ENCODE results near the gene LENG1. TPM values are rescaled to one million over a fixed set of nuclear protein-coding genes. Genes with fewer than 3 reads are reported as not detected.

The LENG1 gene
- total and polyA plus RNA-seq, 9 of the 15 experiments (the other 6 are each of a cell fraction or from before 2014, with no cell fraction given) = 0.30 to 10.5 (median 4.7) TPM

- TF ChIP-seq JUND (IDR thresholded peaks at IDR 0.05; ENCODE audit: borderline replicate concordance, low read depth, low read length) = peak; percentile 42; the same call in 1 of the 2 replicates
- no peak; the same call in 2 of the 3 replicates for TF ChIP-seq JUND (tag; IDR thresholded peaks at IDR 0.05; ENCODE audit: borderline replicate concordance, low read depth, low read length)
- no peak for TF ChIP-seq CHD4 (IDR thresholded peaks at IDR 0.05; ENCODE audit: insufficient read depth, insufficient replicate concordance, low read depth, low read length, poor library complexity, severe bottlenecking)
- TF ChIP-seq MCM5 (IDR thresholded peaks at IDR 0.05; ENCODE audit: low read depth) = no peak
- peak; percentile 94 for TF ChIP-seq POLR2B (IDR thresholded peaks at IDR 0.05; ENCODE audit: low read depth, partially characterized antibody)
- TF ChIP-seq USF1 (CRISPR knock-in tag; IDR thresholded peaks at IDR 0.05) = peak; percentile 19; the same call in 1 of the 2 replicates
- TF ChIP-seq ZNF197 (CRISPR knock-in tag; IDR thresholded peaks at IDR 0.05; ENCODE audit: low read depth) = no peak
- no peak for TF ChIP-seq SAFB2 (IDR thresholded peaks at IDR 0.05; ENCODE audit: borderline replicate concordance, low read depth, low read length, severe bottlenecking)
- TF ChIP-seq RNF219 (CRISPR knock-in tag; IDR thresholded peaks at IDR 0.05) = no peak
- TF ChIP-seq TAF1 (IDR thresholded peaks at IDR 0.05; ENCODE audit: control insufficient read depth, extremely low read depth, insufficient read depth, low read length, severe bottlenecking) = peak; percentile 20
- TF ChIP-seq CEBPG (CRISPR knock-in tag; IDR thresholded peaks at IDR 0.05) = no peak
- TF ChIP-seq CEBPG (tag; conservative IDR thresholded peaks at IDR 0.05 in 1 of 2, IDR thresholded peaks at IDR 0.05 in 1 of 2) = no peak
- TF ChIP-seq HBP1 (CRISPR knock-in tag; IDR thresholded peaks at IDR 0.05) = no peak
- no peak for TF ChIP-seq HMGXB4 (CRISPR knock-in tag; IDR thresholded peaks at IDR 0.05)
- peak; percentile 75 for TF ChIP-seq CREM (IDR thresholded peaks at IDR 0.05; ENCODE audit: low read depth)
- TF ChIP-seq TFAP4 (CRISPR knock-in tag; IDR thresholded peaks at IDR 0.05; ENCODE audit: borderline replicate concordance) = peak; percentile 43; the same call in 1 of the 2 replicates
- no peak for TF ChIP-seq MCM2 (IDR thresholded peaks at IDR 0.05; ENCODE audit: low read depth)
- no peak for TF ChIP-seq SRSF7 (optimal IDR thresholded peaks at IDR 0.05; ENCODE audit: low read depth, low read length)
These were observed 30.4 kb upstream of the LENG1 start (continued) for GRCh38 chr19:54189735-54190502.

Data from K562 (cell line).